Brain microvascular endothelial cell (primary cell): ENCODE data around the gene RNU5B-1.

ENCODE experiments used
- DNase-seq: peaks from one replicate; pipeline ENCODE4 v3.0.0-alpha.2; 2020
- H3K27ac ChIP-seq: fragments of 250-450 bp; sonication (Bioruptor Pico); 2 replicates; pipeline ENCODE4 v1.5.1; 2020; ENCODE audit warnings: mild to moderate bottlenecking, moderate library complexity
- H3K27me3 ChIP-seq: fragments of 250-450 bp; sonication (Bioruptor Pico); replicated peaks from 2 replicates; pipeline ENCODE4 v1.5.1; 2020; ENCODE audit warnings: mild to moderate bottlenecking
- H3K36me3 ChIP-seq: fragments of 250-450 bp; sonication (Bioruptor Pico); replicated peaks from 2 replicates; pipeline ENCODE4 v1.5.1; 2020; ENCODE audit warnings: mild to moderate bottlenecking
- H3K4me3 ChIP-seq: 2 replicates; pipeline ENCODE4 v1.5.1; 2011; ENCODE audit warnings: low read depth, mild to moderate bottlenecking, control low read depth, low read length, moderate library complexity
- CTCF ChIP-seq: IDR thresholded peaks from 2 replicates; pipeline ENCODE4 v1.5.1; 2011; ENCODE audit warnings: low read depth, mild to moderate bottlenecking, moderate library complexity, low read length, control low read depth, inconsistent platforms; ENCODE audit errors: missing control alignments
- in situ Hi-C: cut with HindIII; loops from 2 replicates; pipeline ENCODE4 v1.10.0; 2017; ENCODE audit warnings: low sequenced_read_pairs, low pct_ligation_motif_present

RNU5B-1 gene

GRCh38 chr15:65310431-65311137, 6.1 kb downstream of the RNU5B-1 start:
- H3K27ac ChIP-seq, result no peak overlapping the region
- in situ Hi-C loops, result no loop called here
- no peak overlapping the region for H3K4me3 ChIP-seq
- no peaks in the 10 kb centered on the region for H3K27me3 ChIP-seq
- no peaks in the 10 kb centered on the region for H3K36me3 ChIP-seq
- DNase-seq, result no peak
- TF ChIP-seq CTCF, result no peak

- in situ Hi-C loops, result no loop called here
- DNase-seq, result no peak
These were observed 7.3 kb downstream of the RNU5B-1 start for GRCh38 chr15:65311760-65312159.

GRCh38 chr15:65312400-65312916, 8.0 kb downstream of the RNU5B-1 start:
- in situ Hi-C loops, result no loop called here

More at GRCh38 chr15:65311760-65312159, 7.3 kb downstream of the RNU5B-1 start:
- Histone ChIP-seq H3K27me3 (no peaks in the 10 kb centered on the region), H3K27ac (no peak overlapping the region), H3K4me3 (no peak overlapping the region), H3K36me3 (no peaks in the 10 kb centered on the region)
- no peak for TF ChIP-seq CTCF

GRCh38 chr15:65318870-65319356, 14.4 kb downstream of the RNU5B-1 start:
- Histone ChIP-seq H3K4me3 (no peak overlapping the region), H3K27me3 (no peaks in the 10 kb centered on the region), H3K27ac (no peak overlapping the region), H3K36me3 (no peaks in the 10 kb centered on the region)
- in situ Hi-C loops, result no loop called here
- peak; percentile 64 for DNase-seq
- TF ChIP-seq CTCF, result peak; percentile 87

More at GRCh38 chr15:65312400-65312916, 8.0 kb downstream of the RNU5B-1 start:
- no peak for DNase-seq
- H3K27me3 ChIP-seq, result no peaks in the 10 kb centered on the region
- no peak overlapping the region for H3K27ac ChIP-seq
- no peak overlapping the region for H3K4me3 ChIP-seq
- no peak for TF ChIP-seq CTCF
- no peaks in the 10 kb centered on the region for H3K36me3 ChIP-seq

GRCh38 chr15:65323071-65323511, 18.6 kb downstream of the RNU5B-1 start:
- H3K36me3 ChIP-seq, result no peaks in the 10 kb centered on the region
- in situ Hi-C loops, result no loop called here
- no peak overlapping the region for H3K27ac ChIP-seq
- no peak for TF ChIP-seq CTCF
- DNase-seq, result peak; percentile 5
- no peak overlapping the region for H3K4me3 ChIP-seq
- no peaks in the 10 kb centered on the region for H3K27me3 ChIP-seq
